HCT116 (cell line): ENCODE measurements around the gene BBLN. TPM values are rescaled to one million over a fixed set of nuclear protein-coding genes. Genes with fewer than 3 reads are reported as not detected.
A peak's percentile ranks its signal among the peaks of the same experiment; 100 is the strongest.

ENCODE experiments used
- ATAC-seq: fragments of 200-7000 bp; cut with Tn5 transposase; 2 replicates; pipeline ENCODE4 v1.9.1; 2020; ENCODE audit warnings: mild to moderate bottlenecking, moderate library complexity
- BruUV-seq: library from RNA; stranded (reverse); fragments of 400-500 nt; replicated peaks from 2 replicates; lab custom pipeline; 2021; lab: Mats Ljungman, UMichigan
- CTCF ChIA-PET: fragments of 300-600 bp; sonication (Branson Sonifier 250); formaldehyde crosslinking; loops from one replicate; lab custom pipeline; 2021; ENCODE audit warnings: antibody characterized with exemption; lab: Charles Lee
- POLR2A ChIA-PET: fragments of 300-600, 350-600 bp; sonication (Branson Sonifier 250); formaldehyde crosslinking; loops from one replicate; lab custom pipeline; 2021; ENCODE audit warnings: antibody characterized with exemption; lab: Charles Lee
- RAD21 ChIA-PET, 2 experiments: fragments of 300-600 bp; sonication (Branson Sonifier 250); formaldehyde crosslinking; loops; one replicate each; lab custom pipeline; 2023; ENCODE audit warnings: low total read pairs in 2 of 2; ENCODE audit not compliant: uncharacterized antibody in 2 of 2, unreplicated experiment in 2 of 2, low non-redundant PET in 1 of 2; lab: Charles Lee
- DNase-seq: peaks from one replicate; pipeline ENCODE4 v3.0.0-alpha.2; 2010; ENCODE audit warnings: low read depth, low spot score
- H2AFZ ChIP-seq: fragments of 200-600 bp; shearing (Covaris generic), sonication (generic); 2 replicates; pipeline ENCODE4 v1.6.1; 2017; ENCODE audit warnings: low read depth, mixed run types, mixed read lengths, antibody characterized with exemption, low read length; ENCODE audit not compliant: poor library complexity, severe bottlenecking
- H3K27ac ChIP-seq: 2 replicates; pipeline ENCODE4 v1.5.1; 2012; ENCODE audit warnings: low read depth, low read length
- H3K27me3 ChIP-seq: fragments of 200-600 bp; sonication (generic); 2 replicates; pipeline ENCODE4 v1.6.1; 2016; ENCODE audit warnings: mixed run types, low read length, mixed read lengths; ENCODE audit not compliant: insufficient read depth
- H3K36me3 ChIP-seq, 2 experiments: fragments of 200-500 bp in 1 of 2; fragments of 200-600 bp in 1 of 2; sonication (Bioruptor generic) in 1 of 2; sonication (generic) in 1 of 2; 2 replicates each; pipeline versions ENCODE4 v1.5.1 to v1.6.1; 2014 to 2016; ENCODE audit warnings: low read length in 2 of 2, inconsistent platforms in 1 of 2, mixed read lengths in 1 of 2, mixed run types in 1 of 2; ENCODE audit not compliant: insufficient read depth in 2 of 2, control insufficient read depth in 1 of 2
- H3K4me1 ChIP-seq, 2 experiments: fragments of 200-600 bp in 1 of 2; sonication (generic) in 1 of 2; 2 replicates each; pipeline versions ENCODE4 v1.5.1 to v1.6.1; 2012 to 2017; ENCODE audit warnings: low read length in 2 of 2, inconsistent platforms in 1 of 2, mild to moderate bottlenecking in 1 of 2, mixed read lengths in 1 of 2, mixed run types in 1 of 2, moderate library complexity in 1 of 2; ENCODE audit not compliant: insufficient read depth in 2 of 2, control insufficient read depth in 1 of 2
- H3K4me2 ChIP-seq: fragments of 200-600 bp; sonication (generic); 2 replicates; pipeline ENCODE4 v1.6.1; 2017; ENCODE audit warnings: mixed run types, low read length, mixed read lengths
- H3K4me3 ChIP-seq, 2 experiments: fragments of 200-600 bp in 1 of 2; sonication (generic) in 1 of 2; replicated peaks in 1 of 2; 2 replicates each; pipeline ENCODE4 v1.5.1; 2011 to 2016; ENCODE audit warnings: low read length in 2 of 2, control low read depth in 1 of 2, low read depth in 1 of 2, mild to moderate bottlenecking in 1 of 2, mixed read lengths in 1 of 2, mixed run types in 1 of 2
- H3K79me2 ChIP-seq: fragments of 200-600 bp; sonication (generic); 2 replicates; pipeline ENCODE4 v1.6.1; 2017; ENCODE audit warnings: mild to moderate bottlenecking, mixed run types, low read length, moderate library complexity, mixed read lengths; ENCODE audit not compliant: insufficient read depth
- H3K9ac ChIP-seq: fragments of 200-600 bp; sonication (generic); 2 replicates; pipeline ENCODE4 v1.6.1; 2016; ENCODE audit warnings: low read length, mixed read lengths
- H3K9me2 ChIP-seq: fragments of 200-600 bp; sonication (generic), shearing (Covaris generic); 2 replicates; pipeline ENCODE4 v1.6.1; 2017; ENCODE audit warnings: mixed run types, mild to moderate bottlenecking, moderate library complexity; ENCODE audit not compliant: insufficient read depth
- H3K9me3 ChIP-seq, 2 experiments: fragments of 200-500 bp in 1 of 2; fragments of 200-600 bp in 1 of 2; sonication (Bioruptor generic) in 1 of 2; sonication (generic) in 1 of 2; 2 replicates each; pipeline ENCODE4 v1.6.1; 2014 to 2017; ENCODE audit warnings: low read length in 2 of 2, mixed read lengths in 2 of 2, inconsistent platforms in 1 of 2, low read depth in 1 of 2, mild to moderate bottlenecking in 1 of 2, mixed run types in 1 of 2, moderate library complexity in 1 of 2; ENCODE audit not compliant: control insufficient read depth in 1 of 2, insufficient read depth in 1 of 2
- H4K20me1 ChIP-seq: fragments of 200-600 bp; sonication (generic), shearing (Covaris generic); 2 replicates; pipeline ENCODE4 v1.6.1; 2017; ENCODE audit warnings: mixed run types, mild to moderate bottlenecking, moderate library complexity; ENCODE audit not compliant: insufficient read depth
- ATF3 ChIP-seq: IDR thresholded peaks from 2 replicates; pipeline ENCODE4 v1.6.1; 2012
- CBX3 ChIP-seq: IDR thresholded peaks from 2 replicates; pipeline ENCODE4 v1.6.1; 2012; ENCODE audit warnings: low read depth
- CEBPB ChIP-seq: IDR thresholded peaks from 2 replicates; pipeline ENCODE4 v1.6.1; 2012; ENCODE audit warnings: low read depth
- CTCF ChIP-seq, 3 experiments: fragments of 200-600 bp in 1 of 3; sonication (generic) in 1 of 3; IDR thresholded peaks in 2 of 3; conservative IDR thresholded peaks in 1 of 3; 2 replicates each; pipeline ENCODE4 v1.5.1; 2012 to 2017; ENCODE audit warnings: low read depth in 2 of 3, low read length in 2 of 3, antibody characterized with exemption in 1 of 3, borderline replicate concordance in 1 of 3, control low read depth in 1 of 3, mild to moderate bottlenecking in 1 of 3, mixed read lengths in 1 of 3, mixed run types in 1 of 3, moderate library complexity in 1 of 3; ENCODE audit not compliant: insufficient read depth in 1 of 3
- EGR1 ChIP-seq: IDR thresholded peaks from 2 replicates; pipeline ENCODE4 v1.6.1; 2012; ENCODE audit warnings: low read depth
- EZH2 ChIP-seq: fragments of 200-600 bp; sonication (generic); IDR thresholded peaks from 2 replicates; pipeline ENCODE4 v1.6.1; 2017; ENCODE audit warnings: antibody characterized with exemption, mixed run types
- FOSL1 ChIP-seq: IDR thresholded peaks from 2 replicates; pipeline ENCODE4 v1.6.1; 2012; ENCODE audit warnings: low read depth
- POLR2A ChIP-seq: IDR thresholded peaks from 2 replicates; pipeline ENCODE4 v1.7.0; 2011; ENCODE audit warnings: borderline replicate concordance; ENCODE audit not compliant: insufficient read depth, insufficient read length; ENCODE audit errors: extremely low read depth
- RAD21 ChIP-seq: IDR thresholded peaks from 2 replicates; pipeline ENCODE4 v1.6.1; 2012; ENCODE audit warnings: low read depth, mild to moderate bottlenecking
- SIN3A ChIP-seq: IDR thresholded peaks from 2 replicates; pipeline ENCODE4 v1.6.1; 2012; ENCODE audit warnings: low read depth
- SRF ChIP-seq: IDR thresholded peaks from 2 replicates; pipeline ENCODE4 v1.6.1; 2012; ENCODE audit warnings: low read depth
- TCF7L2 ChIP-seq: IDR thresholded peaks from 2 replicates; pipeline ENCODE4 v1.7.0; 2011; ENCODE audit warnings: borderline replicate concordance, inconsistent platforms; ENCODE audit not compliant: insufficient read depth, insufficient read length; ENCODE audit errors: extremely low read depth
- intact Hi-C: fragments of 100-400 bp; cut with micrococcal nuclease; formaldehyde crosslinking; loops from 2 replicates; pipeline ENCODE4 v1.10.0; 2022
- total RNA-seq: library from RNA; stranded (reverse); gene quantifications from one replicate; pipeline ENCODE4 v1.2.1, GENCODE V29; 2021; ENCODE audit not compliant: unreplicated experiment

BBLN gene
- total RNA-seq, 1 experiment from 2014 or later: 119 TPM

GRCh38 chr9:128118472-128118857 is 41.6 kb upstream of the BBLN start:
- ATAC-seq (0 out of 2 replicates have a peak, but pooled peaks have one; percentile 2), DNase-seq (no peak)
- Histone ChIP-seq H3K27me3 (no peaks in the 10 kb centered on the region), H3K9me2 (no peaks in the 10 kb centered on the region), H4K20me1 (no peaks in the 10 kb centered on the region), H3K27ac (no peak overlapping the region), H3K4me2 (no peak overlapping the region), H3K4me3 (no peak overlapping the region), H2AFZ (no peak overlapping the region), H3K36me3 (peaks cover 6 to 15% of the 10 kb centered on the region in 2 experiments; a peak in 3 of 4 replicates), H3K9me3 (no peaks in the 10 kb centered on the region), H3K79me2 (no peaks in the 10 kb centered on the region; the same call in 1 of the 2 replicates), H3K9ac (no peak overlapping the region), H3K4me1 (peaks cover 3 to 4% of the 10 kb centered on the region in 2 experiments; a peak in 3 of 4 replicates)
- BruUV-seq: no TSS peak
- intact Hi-C loops: no loop called here
- POLR2A ChIA-PET: no interaction called here
- RAD21 ChIA-PET: interaction anchor here in 1 of 2 experiments (0.9 kb wide), 1 partner anchor 21 kb away, joined by 4 read pairs; no protein-coding TSS in a partner anchor
- no peak for TF ChIP-seq POLR2A
- TF ChIP-seq SIN3A: no peak
- TF ChIP-seq ATF3: no peak
- TF ChIP-seq EZH2: no peak
- TF ChIP-seq CEBPB: no peak
- TF ChIP-seq CTCF (IDR thresholded peaks at IDR 0.05 in 2 of 3, conservative IDR thresholded peaks at IDR 0.05 in 1 of 3; ENCODE audit: borderline replicate concordance in 1 of 3, insufficient read depth in 1 of 3, low read depth in 2 of 3, low read length in 2 of 3): no peak
- TF ChIP-seq CBX3: no peak
- TF ChIP-seq SRF: no peak
- no peak for TF ChIP-seq RAD21
- TF ChIP-seq EGR1: no peak
- TF ChIP-seq FOSL1: no peak
- no peak for TF ChIP-seq TCF7L2
- CTCF ChIA-PET: interaction anchor here (0.7 to 1.8 kb wide), 14 partner anchors 10 to 198 kb away, joined by 3 to 14 read pairs (median 6); partner anchors contain the start of genes PIP5KL1 and PTGES2
